Mesenchymal stem cell (in vitro differentiated cells and primary cell): Measurements from ENCODE around the gene ASMT.
A peak's percentile ranks its signal among the peaks of the same experiment; 100 is the strongest.

Experiments
- DNase-seq: peaks from one replicate; pipeline ENCODE4 v3.0.0-alpha.2; 2013
- H2AFZ ChIP-seq: one replicate; pipeline ENCODE4 v1.6.1; 2013; ENCODE audit warnings: low read depth, mild to moderate bottlenecking, control low read depth, inconsistent platforms, low read length, moderate library complexity
- H2AK5ac ChIP-seq: 2 replicates; pipeline ENCODE4 v1.6.1; 2013; ENCODE audit warnings: low read length, moderate library complexity, mild to moderate bottlenecking, inconsistent platforms; ENCODE audit not compliant: severe bottlenecking
- H2BK120ac ChIP-seq: one replicate; pipeline ENCODE4 v1.6.1; 2013; ENCODE audit warnings: low read depth, mild to moderate bottlenecking, inconsistent platforms, low read length, moderate library complexity
- H2BK12ac ChIP-seq, 2 experiments: one replicate each; pipeline ENCODE4 v1.6.1; 2013; ENCODE audit warnings: inconsistent platforms in 2 of 2, low read length in 2 of 2, mild to moderate bottlenecking in 2 of 2, moderate library complexity in 2 of 2, control low read depth in 1 of 2
- H2BK15ac ChIP-seq: one replicate; pipeline ENCODE4 v1.6.1; 2013; ENCODE audit warnings: mild to moderate bottlenecking, low read depth, inconsistent platforms; ENCODE audit not compliant: poor library complexity, severe bottlenecking
- H2BK5ac ChIP-seq: 2 replicates; pipeline ENCODE4 v1.6.1; 2013; ENCODE audit warnings: low read depth, mild to moderate bottlenecking, low read length, control low read depth, inconsistent platforms; ENCODE audit not compliant: poor library complexity, severe bottlenecking
- H3K14ac ChIP-seq, 2 experiments: one replicate each; pipeline ENCODE4 v1.6.1; 2013; ENCODE audit warnings: inconsistent platforms in 2 of 2, low read length in 2 of 2, control low read depth in 1 of 2, mild to moderate bottlenecking in 1 of 2, moderate library complexity in 1 of 2
- H3K18ac ChIP-seq, 2 experiments: one replicate each; pipeline ENCODE4 v1.6.1; 2013; ENCODE audit warnings: inconsistent platforms in 2 of 2, low read length in 2 of 2, control low read depth in 1 of 2, low read depth in 1 of 2, mild to moderate bottlenecking in 1 of 2
- H3K23ac ChIP-seq, 2 experiments: one replicate each; pipeline ENCODE4 v1.6.1; 2013; ENCODE audit warnings: inconsistent platforms in 2 of 2, low read length in 2 of 2, mild to moderate bottlenecking in 2 of 2, moderate library complexity in 2 of 2, control low read depth in 1 of 2
- H3K27ac ChIP-seq: 2 replicates; pipeline ENCODE4 v1.5.1; 2013; ENCODE audit warnings: mild to moderate bottlenecking, moderate library complexity, low read length, control low read depth, inconsistent platforms; ENCODE audit not compliant: poor library complexity, severe bottlenecking
- H3K27me3 ChIP-seq, 2 experiments: 2 replicates each; pipeline versions ENCODE4 v1.6.1 to v1.7.0; 2013; ENCODE audit warnings: low read length in 2 of 2, mild to moderate bottlenecking in 2 of 2, moderate library complexity in 2 of 2, control low read depth in 1 of 2, inconsistent platforms in 1 of 2; ENCODE audit not compliant: control insufficient read depth in 1 of 2, insufficient read depth in 1 of 2
- H3K36me3 ChIP-seq, 2 experiments: 2 replicates each; pipeline versions ENCODE4 v1.6.1 to v1.7.0; 2013; ENCODE audit warnings: low read length in 2 of 2, control low read depth in 1 of 2, inconsistent platforms in 1 of 2, low read depth in 1 of 2, mild to moderate bottlenecking in 1 of 2; ENCODE audit not compliant: insufficient read depth in 2 of 2, control insufficient read depth in 1 of 2
- H3K4ac ChIP-seq, 2 experiments: one replicate each; pipeline ENCODE4 v1.6.1; 2013; ENCODE audit warnings: inconsistent platforms in 2 of 2, low read length in 2 of 2, mild to moderate bottlenecking in 2 of 2, moderate library complexity in 2 of 2, control low read depth in 1 of 2, low read depth in 1 of 2
- H3K4me1 ChIP-seq: 2 replicates; pipeline ENCODE4 v1.6.1; 2013; ENCODE audit warnings: low read depth, low read length, control low read depth; ENCODE audit not compliant: control insufficient read depth, insufficient read depth
- H3K4me2 ChIP-seq: 2 replicates; pipeline ENCODE4 v1.6.1; 2013; ENCODE audit warnings: low read length, mild to moderate bottlenecking, inconsistent platforms; ENCODE audit not compliant: poor library complexity, severe bottlenecking
- H3K4me3 ChIP-seq, 2 experiments: 2 replicates each; pipeline versions ENCODE4 v1.5.1 to v1.7.0; 2013; ENCODE audit warnings: low read length in 2 of 2, mild to moderate bottlenecking in 2 of 2, control low read depth in 1 of 2, low read depth in 1 of 2; ENCODE audit not compliant: insufficient read depth in 1 of 2
- H3K79me1 ChIP-seq: replicated peaks from 2 replicates; pipeline ENCODE4 v1.6.1; 2013; ENCODE audit warnings: mild to moderate bottlenecking, control low read depth, low read length, inconsistent platforms; ENCODE audit not compliant: poor library complexity, severe bottlenecking
- H3K9ac ChIP-seq: 2 replicates; pipeline ENCODE4 v1.7.0; 2013; ENCODE audit warnings: mild to moderate bottlenecking, low read length, moderate library complexity
- H3K9me3 ChIP-seq: 2 replicates; pipeline ENCODE4 v1.7.0; 2013; ENCODE audit warnings: mild to moderate bottlenecking, low read length; ENCODE audit not compliant: control insufficient read depth
- H4K8ac ChIP-seq: one replicate; pipeline ENCODE4 v1.6.1; 2013; ENCODE audit warnings: inconsistent platforms, mild to moderate bottlenecking, low read length, moderate library complexity
- H4K91ac ChIP-seq: one replicate; pipeline ENCODE4 v1.6.1; 2013; ENCODE audit warnings: mild to moderate bottlenecking, low read length, inconsistent platforms
- WGBS: methylation state at CpG from one replicate; pipeline ENCODE4 v1.1.7; 2013; ENCODE audit warnings: mixed read lengths; 5-methylcytosine and 5-hydroxymethylcytosine counted together

Gene ASMT

DNA sequence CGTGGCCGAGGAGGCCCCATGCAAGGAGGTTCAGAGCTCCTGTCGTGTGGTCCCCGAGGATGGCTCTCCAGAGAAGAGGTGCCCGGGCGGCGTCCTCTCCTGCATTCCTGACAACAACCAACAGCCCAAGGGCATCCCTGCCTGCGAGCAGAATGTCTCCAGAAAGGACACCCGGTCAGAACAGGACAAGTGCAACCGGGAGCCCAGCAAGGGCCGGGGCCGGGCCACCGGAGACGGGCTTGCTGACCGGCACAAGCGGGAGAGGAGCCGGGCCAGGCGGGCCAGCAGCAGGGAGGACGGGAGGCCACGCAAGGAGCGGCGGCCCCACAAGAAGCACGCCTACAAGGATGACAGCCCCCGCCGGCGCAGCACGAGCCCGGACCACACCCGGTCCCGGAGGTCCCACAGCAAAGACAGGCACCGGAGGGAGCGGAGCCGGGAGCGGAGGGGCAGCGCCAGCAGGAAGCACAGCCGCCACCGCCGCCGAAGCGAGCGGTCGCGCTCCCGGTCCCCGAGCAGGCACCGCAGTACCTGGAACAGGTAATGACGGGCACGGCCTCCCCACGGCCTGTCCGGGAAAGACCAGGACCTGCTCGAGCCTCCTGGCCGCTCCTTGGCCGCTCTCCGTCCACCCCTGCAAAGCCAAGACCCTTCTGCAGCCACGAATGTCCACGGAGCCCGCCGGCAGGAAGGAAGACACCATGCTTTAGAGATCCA, 13.7 kb upstream of the ASMT start:
- Histone ChIP-seq H3K36me3 (peaks cover 72 to 74% of the 10 kb centered on the region in 2 experiments), H3K27me3 (no peaks in the 10 kb centered on the region), H3K4me1 (no peaks in the 10 kb centered on the region), H4K91ac (no peak overlapping the region), H2BK15ac (no peak overlapping the region), H3K27ac (no peak overlapping the region), H2AFZ (no peak overlapping the region), H2BK12ac (no peak overlapping the region), H3K4ac (no peak overlapping the region), H3K18ac (no peak overlapping the region), H3K14ac (no peak overlapping the region), H3K23ac (no peak overlapping the region), H3K9ac (no peak overlapping the region), H3K9me3 (peaks cover 5% of the 10 kb centered on the region), H4K8ac (no peak overlapping the region), H2AK5ac (no peak overlapping the region), H3K4me2 (no peak overlapping the region), H2BK120ac (no peak overlapping the region), H2BK5ac (no peak overlapping the region), H3K4me3 (no peak overlapping the region), H3K79me1 (peaks cover 47% of the 10 kb centered on the region)
- 98% methylated on average over 52 of the region's 58 CpGs for whole genome bisulfite sequencing
- no peak for DNase-seq

DNA sequence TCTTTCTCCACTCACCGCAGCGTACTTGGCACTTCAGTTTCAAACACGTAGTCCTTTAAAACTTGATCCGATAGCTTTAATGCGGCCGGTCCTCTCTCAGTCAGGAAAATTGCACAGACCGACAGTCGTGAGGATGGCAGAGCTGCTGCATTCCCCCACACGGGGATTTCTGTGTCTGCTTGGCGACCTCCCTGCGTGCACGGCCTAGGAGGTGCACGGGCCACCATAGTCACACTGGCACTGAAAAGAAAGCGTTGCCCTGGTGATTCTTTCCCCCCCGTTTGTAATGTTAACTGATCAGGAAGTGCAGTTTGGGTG, 13.1 kb upstream of the ASMT start:
- H3K4ac ChIP-seq: no peak overlapping the region
- 95% methylated on average over 15 of the region's 15 CpGs for WGBS
- H2BK15ac ChIP-seq: no peak overlapping the region
- H3K18ac ChIP-seq: no peak overlapping the region
- no peak overlapping the region for H2AK5ac ChIP-seq
- H3K9me3 ChIP-seq: peaks cover 5% of the 10 kb centered on the region
- H3K27ac ChIP-seq: no peak overlapping the region
- no peak overlapping the region for H2BK120ac ChIP-seq
- H4K8ac ChIP-seq: no peak overlapping the region
- no peak overlapping the region for H2AFZ ChIP-seq
- H2BK12ac ChIP-seq: no peak overlapping the region
- no peak for DNase-seq
- H3K9ac ChIP-seq: no peak overlapping the region
- H3K36me3 ChIP-seq: peaks cover 68 to 70% of the 10 kb centered on the region in 2 experiments
- H4K91ac ChIP-seq: no peak overlapping the region
- H3K23ac ChIP-seq: no peak overlapping the region
- no peaks in the 10 kb centered on the region for H3K27me3 ChIP-seq
- no peaks in the 10 kb centered on the region for H3K4me1 ChIP-seq
- peaks cover 47% of the 10 kb centered on the region for H3K79me1 ChIP-seq
- no peak overlapping the region for H2BK5ac ChIP-seq
- no peak overlapping the region for H3K14ac ChIP-seq
- H3K4me3 ChIP-seq: peak overlapping the region in 1 of 2 experiments; percentile 18
- no peak overlapping the region for H3K4me2 ChIP-seq

DNA sequence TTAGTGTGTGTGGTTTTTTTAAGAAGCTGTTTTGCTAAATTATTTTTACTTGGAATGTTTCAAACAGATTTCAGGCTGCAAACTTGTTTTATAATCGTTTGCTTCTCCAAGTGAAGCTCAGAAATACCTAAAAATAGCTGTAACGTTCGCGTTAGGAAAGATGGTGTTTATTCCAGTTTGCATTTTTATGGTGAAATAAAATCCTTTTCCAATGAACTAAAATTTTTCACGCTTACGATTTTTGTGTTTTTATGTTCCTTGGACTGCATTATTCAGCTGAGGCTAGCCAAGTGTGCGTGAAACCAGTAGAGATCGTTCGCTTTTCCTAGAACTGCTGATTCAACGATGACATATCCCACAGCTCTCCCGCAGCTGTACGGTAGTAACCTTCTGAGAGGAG, 12.6 kb upstream of the ASMT start:
- Histone ChIP-seq H2AK5ac (no peak overlapping the region), H3K9me3 (peaks cover 5% of the 10 kb centered on the region), H3K14ac (no peak overlapping the region), H3K27me3 (no peaks in the 10 kb centered on the region), H4K91ac (no peak overlapping the region), H3K4ac (no peak overlapping the region), H2BK15ac (no peak overlapping the region), H3K4me3 (no peak overlapping the region), H3K79me1 (peaks cover 45% of the 10 kb centered on the region), H2BK5ac (no peak overlapping the region), H2BK120ac (no peak overlapping the region), H3K18ac (no peak overlapping the region), H3K9ac (no peak overlapping the region), H3K4me2 (no peak overlapping the region), H4K8ac (no peak overlapping the region), H3K27ac (no peak overlapping the region), H3K36me3 (peaks cover 63 to 64% of the 10 kb centered on the region in 2 experiments), H2BK12ac (no peak overlapping the region), H3K23ac (no peak overlapping the region), H2AFZ (no peak overlapping the region), H3K4me1 (no peaks in the 10 kb centered on the region)
- DNase-seq: no peak
- 98% methylated on average over 12 of the region's 12 CpGs for WGBS

DNA sequence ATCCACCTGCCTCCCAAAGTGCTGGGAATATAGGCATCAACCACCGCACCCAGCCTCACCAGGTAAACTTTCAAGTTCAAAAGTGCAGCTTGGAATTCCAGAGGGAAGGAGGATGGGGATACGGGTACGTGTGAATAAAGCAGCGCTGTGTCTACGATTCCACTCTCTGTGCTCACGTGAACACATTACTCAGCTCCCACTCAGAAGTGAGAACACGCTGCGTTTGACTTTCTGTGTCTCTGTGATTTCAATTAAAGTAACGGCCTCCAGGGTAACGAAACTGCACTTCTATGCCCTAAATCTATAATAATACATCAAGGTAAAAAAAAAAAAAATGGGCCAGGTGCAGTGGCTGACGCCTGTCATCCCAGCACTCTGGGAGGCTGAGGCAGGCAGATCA, 8.4 kb upstream of the ASMT start:
- H2BK5ac ChIP-seq: no peak overlapping the region
- 97% methylated on average over 11 of the region's 11 CpGs for WGBS
- no peak overlapping the region for H3K27ac ChIP-seq
- peaks cover 21 to 29% of the 10 kb centered on the region in 2 experiments for H3K36me3 ChIP-seq
- no peak overlapping the region for H3K4me2 ChIP-seq
- H3K14ac ChIP-seq: no peak overlapping the region
- DNase-seq: no peak
- peaks cover 13% of the 10 kb centered on the region for H3K79me1 ChIP-seq
- peaks cover 5% of the 10 kb centered on the region for H3K9me3 ChIP-seq
- no peak overlapping the region for H2BK12ac ChIP-seq
- H2AFZ ChIP-seq: no peak overlapping the region
- H3K18ac ChIP-seq: no peak overlapping the region
- H3K27me3 ChIP-seq: no peaks in the 10 kb centered on the region
- H4K8ac ChIP-seq: no peak overlapping the region
- H2BK15ac ChIP-seq: no peak overlapping the region
- H3K4ac ChIP-seq: no peak overlapping the region
- H2AK5ac ChIP-seq: no peak overlapping the region
- no peak overlapping the region for H3K9ac ChIP-seq
- no peak overlapping the region for H2BK120ac ChIP-seq
- H4K91ac ChIP-seq: no peak overlapping the region
- peaks cover 12% of the 10 kb centered on the region for H3K4me1 ChIP-seq
- H3K23ac ChIP-seq: no peak overlapping the region
- no peak overlapping the region for H3K4me3 ChIP-seq
